Measurements from ENCODE around the gene ECE2.

The ECE2 gene

DNA sequence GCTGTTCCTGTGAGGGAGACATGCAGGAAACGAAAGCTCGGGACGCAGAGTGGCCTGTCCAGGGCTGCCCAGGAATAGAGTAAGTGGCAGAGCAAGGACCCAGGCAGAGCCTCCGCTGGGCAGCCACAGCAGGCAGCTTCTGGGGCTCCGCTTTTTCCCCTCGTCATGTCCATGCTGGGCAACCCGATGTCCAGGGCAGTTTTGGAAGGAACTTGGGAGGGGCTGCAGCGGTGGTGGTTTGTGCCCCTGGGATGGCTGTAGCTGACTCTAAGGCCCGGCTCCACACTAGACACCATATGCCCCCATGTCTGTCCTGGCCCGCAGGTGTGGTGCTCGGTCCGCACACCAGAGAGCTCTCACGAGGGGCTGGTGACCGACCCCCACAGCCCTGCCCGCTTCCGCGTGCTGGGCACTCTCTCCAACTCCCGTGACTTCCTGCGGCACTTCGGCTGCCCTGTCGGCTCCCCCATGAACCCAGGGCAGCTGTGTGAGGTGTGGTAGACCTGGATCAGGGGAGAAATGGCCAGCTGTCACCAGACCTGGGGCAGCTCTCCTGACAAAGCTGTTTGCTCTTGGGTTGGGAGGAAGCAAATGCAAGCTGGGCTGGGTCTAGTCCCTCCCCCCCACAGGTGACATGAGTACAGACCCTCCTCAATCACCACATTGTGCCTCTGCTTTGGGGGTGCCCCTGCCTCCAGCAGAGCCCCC is 16.1 kb downstream of the ECE2 start (continued):
- TF ChIP-seq, protein P1, sequence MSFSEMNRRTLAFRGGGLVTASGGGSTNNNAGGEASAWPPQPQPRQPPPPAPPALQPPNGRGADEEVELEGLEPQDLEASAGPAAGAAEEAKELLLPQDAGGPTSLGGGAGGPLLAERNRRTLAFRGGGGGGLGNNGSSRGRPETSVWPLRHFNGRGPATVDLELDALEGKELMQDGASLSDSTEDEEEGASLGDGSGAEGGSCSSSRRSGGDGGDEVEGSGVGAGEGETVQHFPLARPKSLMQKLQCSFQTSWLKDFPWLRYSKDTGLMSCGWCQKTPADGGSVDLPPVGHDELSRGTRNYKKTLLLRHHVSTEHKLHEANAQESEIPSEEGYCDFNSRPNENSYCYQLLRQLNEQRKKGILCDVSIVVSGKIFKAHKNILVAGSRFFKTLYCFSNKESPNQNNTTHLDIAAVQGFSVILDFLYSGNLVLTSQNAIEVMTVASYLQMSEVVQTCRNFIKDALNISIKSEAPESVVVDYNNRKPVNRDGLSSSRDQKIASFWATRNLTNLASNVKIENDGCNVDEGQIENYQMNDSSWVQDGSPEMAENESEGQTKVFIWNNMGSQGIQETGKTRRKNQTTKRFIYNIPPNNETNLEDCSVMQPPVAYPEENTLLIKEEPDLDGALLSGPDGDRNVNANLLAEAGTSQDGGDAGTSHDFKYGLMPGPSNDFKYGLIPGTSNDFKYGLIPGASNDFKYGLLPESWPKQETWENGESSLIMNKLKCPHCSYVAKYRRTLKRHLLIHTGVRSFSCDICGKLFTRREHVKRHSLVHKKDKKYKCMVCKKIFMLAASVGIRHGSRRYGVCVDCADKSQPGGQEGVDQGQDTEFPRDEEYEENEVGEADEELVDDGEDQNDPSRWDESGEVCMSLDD (tag by site-specific recombination; IDR thresholded peaks at IDR 0.05), result no peak
- TF ChIP-seq RBAK (tag by site-specific recombination; IDR thresholded peaks at IDR 0.05), result no peak

DNA sequence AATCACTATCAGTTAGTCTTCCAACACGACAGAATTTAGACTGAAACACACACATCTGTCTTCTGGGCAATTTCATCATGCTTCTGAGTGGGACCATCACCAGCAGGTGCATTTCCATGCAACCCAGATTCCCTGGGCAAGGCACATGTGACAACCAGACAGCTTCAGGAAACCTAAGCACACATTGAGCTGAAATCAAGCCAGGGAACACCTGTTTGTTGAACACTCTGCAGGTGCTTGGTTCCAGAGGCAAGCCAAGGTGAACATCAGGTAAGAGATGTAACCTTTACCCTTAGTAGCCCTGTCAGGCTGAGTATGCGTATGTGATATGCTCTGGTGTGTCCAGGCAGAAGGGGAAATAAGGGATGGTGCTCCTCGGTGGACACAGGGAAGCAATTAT is 19.9 kb downstream of the ECE2 start:
- Histone ChIP-seq H3K4me3 (ENCODE audit: low read depth, low read length) (no peak overlapping the region), H3K27ac (ENCODE audit: extremely low read depth, low read depth, low read length) (no peak overlapping the region), H3K9me3 (ENCODE audit: control insufficient read depth, insufficient read depth, low read depth, low read length) (no peaks in the 10 kb centered on the region), H3K4me1 (ENCODE audit: control insufficient read depth, insufficient read depth, low read length) (no peaks in the 10 kb centered on the region), H3K36me3 (ENCODE audit: control insufficient read depth in 2 of 2, insufficient read depth in 1 of 2, low read length in 2 of 2) (peaks cover 3 to 12% of the 10 kb centered on the region in 2 experiments; a peak in 2 of 3 replicates)
- POLR2A ChIA-PET, result interaction anchor here (1.4 kb wide), 1 partner anchor 35 kb away, joined by 3 read pairs; the partner anchor contains the start of gene CAMK2N2
- CTCF ChIA-PET, result interaction anchor here (0.7 kb wide), 1 partner anchor 836 kb away, joined by 3 read pairs; no protein-coding TSS in a partner anchor
- TF ChIP-seq ZNF530 (tag by site-specific recombination; IDR thresholded peaks at IDR 0.05; ENCODE audit: low read depth) (no peak), ZNF585B (tag by site-specific recombination; IDR thresholded peaks at IDR 0.05) (no peak), ZNF223 (tag by site-specific recombination; IDR thresholded peaks at IDR 0.05) (no peak), ZNF830 (tag by site-specific recombination; IDR thresholded peaks at IDR 0.05; ENCODE audit: low read depth) (no peak), ZNF549 (tag by site-specific recombination; IDR thresholded peaks at IDR 0.05) (no peak), ZNF654 (tag by site-specific recombination; IDR thresholded peaks at IDR 0.05; ENCODE audit: low read depth) (no peak), ZNF121 (tag by site-specific recombination; IDR thresholded peaks at IDR 0.05) (no peak), SCRT1 (tag by site-specific recombination; IDR thresholded peaks at IDR 0.05; ENCODE audit: borderline replicate concordance) (no peak), WT1 (tag by site-specific recombination; IDR thresholded peaks at IDR 0.05) (no peak), ZNF112 (tag by site-specific recombination; IDR thresholded peaks at IDR 0.05) (no peak), ZNF341 (tag by site-specific recombination; IDR thresholded peaks at IDR 0.05; ENCODE audit: low read depth) (no peak), GFI1B (tag by site-specific recombination; IDR thresholded peaks at IDR 0.05) (no peak), ZNF76 (tag by site-specific recombination; IDR thresholded peaks at IDR 0.05; ENCODE audit: borderline replicate concordance, low read depth) (no peak), YY1 (tag by site-specific recombination; IDR thresholded peaks at IDR 0.05) (no peak), RBAK (tag by site-specific recombination; IDR thresholded peaks at IDR 0.05) (no peak), ZFP3 (tag by site-specific recombination; IDR thresholded peaks at IDR 0.05; ENCODE audit: low read depth) (no peak)
- TF ChIP-seq, protein P2, sequence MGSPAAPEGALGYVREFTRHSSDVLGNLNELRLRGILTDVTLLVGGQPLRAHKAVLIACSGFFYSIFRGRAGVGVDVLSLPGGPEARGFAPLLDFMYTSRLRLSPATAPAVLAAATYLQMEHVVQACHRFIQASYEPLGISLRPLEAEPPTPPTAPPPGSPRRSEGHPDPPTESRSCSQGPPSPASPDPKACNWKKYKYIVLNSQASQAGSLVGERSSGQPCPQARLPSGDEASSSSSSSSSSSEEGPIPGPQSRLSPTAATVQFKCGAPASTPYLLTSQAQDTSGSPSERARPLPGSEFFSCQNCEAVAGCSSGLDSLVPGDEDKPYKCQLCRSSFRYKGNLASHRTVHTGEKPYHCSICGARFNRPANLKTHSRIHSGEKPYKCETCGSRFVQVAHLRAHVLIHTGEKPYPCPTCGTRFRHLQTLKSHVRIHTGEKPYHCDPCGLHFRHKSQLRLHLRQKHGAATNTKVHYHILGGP (tag by site-specific recombination; IDR thresholded peaks at IDR 0.05), result no peak
- TF ChIP-seq, protein P3, sequence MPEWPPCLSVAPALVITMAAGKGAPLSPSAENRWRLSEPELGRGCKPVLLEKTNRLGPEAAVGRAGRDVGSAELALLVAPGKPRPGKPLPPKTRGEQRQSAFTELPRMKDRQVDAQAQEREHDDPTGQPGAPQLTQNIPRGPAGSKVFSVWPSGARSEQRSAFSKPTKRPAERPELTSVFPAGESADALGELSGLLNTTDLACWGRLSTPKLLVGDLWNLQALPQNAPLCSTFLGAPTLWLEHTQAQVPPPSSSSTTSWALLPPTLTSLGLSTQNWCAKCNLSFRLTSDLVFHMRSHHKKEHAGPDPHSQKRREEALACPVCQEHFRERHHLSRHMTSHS (tag by site-specific recombination; IDR thresholded peaks at IDR 0.05), result no peak
- TF ChIP-seq, protein P4, sequence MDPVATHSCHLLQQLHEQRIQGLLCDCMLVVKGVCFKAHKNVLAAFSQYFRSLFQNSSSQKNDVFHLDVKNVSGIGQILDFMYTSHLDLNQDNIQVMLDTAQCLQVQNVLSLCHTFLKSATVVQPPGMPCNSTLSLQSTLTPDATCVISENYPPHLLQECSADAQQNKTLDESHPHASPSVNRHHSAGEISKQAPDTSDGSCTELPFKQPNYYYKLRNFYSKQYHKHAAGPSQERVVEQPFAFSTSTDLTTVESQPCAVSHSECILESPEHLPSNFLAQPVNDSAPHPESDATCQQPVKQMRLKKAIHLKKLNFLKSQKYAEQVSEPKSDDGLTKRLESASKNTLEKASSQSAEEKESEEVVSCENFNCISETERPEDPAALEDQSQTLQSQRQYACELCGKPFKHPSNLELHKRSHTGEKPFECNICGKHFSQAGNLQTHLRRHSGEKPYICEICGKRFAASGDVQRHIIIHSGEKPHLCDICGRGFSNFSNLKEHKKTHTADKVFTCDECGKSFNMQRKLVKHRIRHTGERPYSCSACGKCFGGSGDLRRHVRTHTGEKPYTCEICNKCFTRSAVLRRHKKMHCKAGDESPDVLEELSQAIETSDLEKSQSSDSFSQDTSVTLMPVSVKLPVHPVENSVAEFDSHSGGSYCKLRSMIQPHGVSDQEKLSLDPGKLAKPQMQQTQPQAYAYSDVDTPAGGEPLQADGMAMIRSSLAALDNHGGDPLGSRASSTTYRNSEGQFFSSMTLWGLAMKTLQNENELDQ (tag by site-specific recombination; IDR thresholded peaks at IDR 0.05; ENCODE audit: low read depth), result no peak

Measured in HEK293 (cell line).